HG03175 (cell line): ENCODE results near the gene TSPAN12.

Experiments used
- ATAC-seq: cut with Tn5 transposase; IDR thresholded peaks from one replicate; pipeline ENCODE4 v1.9.1; 2021; ENCODE audit warnings: mild to moderate bottlenecking, moderate library complexity; ENCODE audit not compliant: unreplicated experiment

Gene TSPAN12

DNA sequence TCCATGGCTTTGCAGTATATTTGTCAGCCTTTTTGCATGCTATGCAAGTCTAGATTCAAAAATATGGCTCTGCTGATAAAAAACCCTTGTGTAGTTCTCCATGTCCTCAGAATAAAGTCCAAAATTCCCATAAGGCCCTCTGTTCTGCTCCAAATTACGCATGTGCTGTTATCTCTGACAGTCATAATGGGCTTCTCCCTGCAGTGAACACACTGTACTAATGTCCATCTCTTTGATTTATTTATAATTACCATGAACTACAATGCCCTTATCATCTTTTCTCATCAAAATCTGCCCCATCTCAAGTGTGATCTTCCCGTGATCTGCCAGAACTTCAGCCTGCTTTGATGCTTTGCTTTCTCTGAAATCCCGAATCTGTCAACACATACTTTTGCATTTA lies 87.7 kb downstream of the TSPAN12 start:
- ATAC-seq = no peak

DNA sequence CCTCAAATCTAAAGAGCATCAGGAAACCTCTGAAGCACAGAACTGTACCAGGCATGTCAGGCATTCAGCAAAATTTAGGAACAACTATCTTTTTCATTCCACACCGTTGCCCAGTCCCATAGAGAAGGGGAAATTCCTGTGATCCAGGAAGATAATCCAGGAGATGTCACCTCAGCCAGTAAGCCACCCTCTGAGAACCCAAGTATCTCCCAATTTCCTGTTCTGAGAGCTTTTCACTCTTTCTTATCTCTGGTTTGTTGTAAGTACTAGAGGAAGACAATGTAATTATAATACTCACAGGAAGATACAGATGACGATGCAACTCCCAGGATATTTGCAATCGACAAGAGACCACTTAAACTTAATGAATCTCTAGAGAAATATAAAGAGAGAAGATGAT lies 97.1 kb downstream of the TSPAN12 start:
- ATAC-seq = no peak

DNA sequence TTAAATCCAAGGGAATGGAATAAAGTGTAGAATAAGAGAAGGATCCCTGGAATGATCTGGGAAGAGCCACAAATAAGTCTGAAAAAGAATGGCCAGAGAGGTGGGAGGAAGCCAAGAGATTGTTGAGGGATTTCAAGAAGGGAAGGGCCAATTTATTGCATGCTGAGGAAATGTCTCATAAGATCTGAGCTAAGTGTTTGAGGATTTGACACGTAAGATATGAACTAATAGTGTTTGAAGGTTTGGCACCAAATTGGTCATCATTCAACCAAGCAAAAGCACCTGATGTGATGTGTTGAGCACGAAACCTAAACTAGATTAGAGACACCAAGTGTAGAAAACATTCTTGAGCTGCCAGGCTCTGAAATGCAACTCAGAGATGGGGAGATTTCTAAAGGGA lies 97.9 kb downstream of the TSPAN12 start:
- peak; percentile 82 for ATAC-seq

DNA sequence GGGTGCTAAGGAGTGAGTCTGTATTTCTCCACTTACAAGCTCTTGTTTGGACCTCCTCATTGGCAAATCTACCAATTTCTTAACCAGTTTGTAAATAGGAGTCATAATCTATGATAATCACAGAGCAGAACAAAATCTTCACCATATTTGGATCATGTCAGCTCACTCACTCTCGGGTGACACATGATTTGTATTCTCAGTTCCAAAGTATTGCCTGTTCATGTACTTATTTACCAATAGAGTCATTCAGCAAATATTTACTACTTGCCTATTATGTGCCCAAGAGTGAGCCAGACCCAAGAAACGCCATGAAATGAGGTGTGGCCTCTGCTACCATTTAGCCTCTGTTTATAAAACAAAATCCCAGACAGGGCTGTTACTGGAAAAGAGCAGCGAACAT lies 114.8 kb downstream of the TSPAN12 start:
- ATAC-seq = no peak

DNA sequence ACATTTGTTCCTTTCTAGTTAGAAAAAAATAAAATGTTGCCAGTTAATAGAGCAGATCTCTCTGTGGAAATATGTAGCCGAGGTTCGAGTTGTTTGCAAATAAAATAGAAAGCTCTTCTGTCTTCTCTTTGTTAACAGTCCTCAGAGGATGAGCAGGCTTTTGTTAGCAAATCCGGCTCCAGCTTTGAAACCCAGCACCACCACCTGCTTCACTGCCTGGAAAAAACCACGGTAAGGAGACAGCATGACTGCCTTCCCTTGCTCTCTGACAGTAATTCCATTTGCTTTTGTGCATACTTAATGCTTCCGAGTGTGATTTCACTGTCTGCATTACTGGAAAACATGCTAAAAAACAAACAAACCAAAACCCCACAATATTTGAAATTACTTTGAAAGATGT lies 115.6 kb downstream of the TSPAN12 start:
- no peak for ATAC-seq

DNA sequence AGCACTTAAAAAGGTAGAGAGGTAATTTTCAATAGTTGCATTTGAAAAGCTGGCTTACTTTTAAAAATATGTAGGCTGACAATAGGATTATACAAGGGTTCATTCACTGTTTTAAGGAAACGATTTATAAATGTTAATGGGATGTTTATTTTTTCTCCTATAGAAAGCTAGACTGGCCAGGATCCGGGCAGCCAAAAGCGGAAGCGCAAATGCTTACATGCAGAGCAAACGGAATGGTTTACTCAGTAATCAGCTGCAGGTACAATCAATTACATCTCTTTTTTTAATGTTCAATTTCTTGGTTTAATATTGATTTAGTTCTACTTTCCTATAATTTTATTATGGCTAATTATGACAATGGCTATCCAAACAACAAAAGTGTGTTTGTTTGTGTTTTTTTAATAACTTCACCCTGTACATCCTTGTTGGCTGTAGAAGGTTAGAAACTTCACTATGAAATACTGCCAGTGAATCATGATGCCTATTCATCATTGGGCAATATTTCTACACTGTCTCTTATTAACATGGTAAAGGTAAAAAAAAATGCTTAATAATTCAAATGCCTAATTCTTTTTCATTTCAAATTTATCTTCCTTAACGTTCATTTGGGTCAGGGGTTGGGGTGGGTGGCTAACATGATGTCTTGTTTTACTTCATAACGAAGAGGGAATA lies 116.4 kb downstream of the TSPAN12 start:
- ATAC-seq = no peak

DNA sequence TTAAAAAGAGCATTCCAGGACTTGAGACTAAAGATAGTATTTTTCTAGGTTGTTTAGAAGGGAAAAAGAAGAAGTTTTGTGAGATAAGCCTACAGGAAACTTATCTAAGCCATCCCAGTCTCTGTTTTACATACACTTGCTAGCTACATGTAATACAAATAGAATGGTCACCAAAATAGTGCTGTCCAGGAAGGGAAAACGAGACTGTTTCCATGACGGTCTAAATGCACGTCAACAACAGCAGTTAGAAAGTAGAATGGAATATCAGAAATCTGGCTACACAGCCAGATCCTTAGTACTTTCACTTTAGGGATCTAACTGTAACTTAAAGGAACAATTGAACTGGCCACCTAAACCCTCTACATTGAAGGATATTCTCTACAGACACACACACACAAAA lies 117.6 kb downstream of the TSPAN12 start:
- ATAC-seq = no peak

DNA sequence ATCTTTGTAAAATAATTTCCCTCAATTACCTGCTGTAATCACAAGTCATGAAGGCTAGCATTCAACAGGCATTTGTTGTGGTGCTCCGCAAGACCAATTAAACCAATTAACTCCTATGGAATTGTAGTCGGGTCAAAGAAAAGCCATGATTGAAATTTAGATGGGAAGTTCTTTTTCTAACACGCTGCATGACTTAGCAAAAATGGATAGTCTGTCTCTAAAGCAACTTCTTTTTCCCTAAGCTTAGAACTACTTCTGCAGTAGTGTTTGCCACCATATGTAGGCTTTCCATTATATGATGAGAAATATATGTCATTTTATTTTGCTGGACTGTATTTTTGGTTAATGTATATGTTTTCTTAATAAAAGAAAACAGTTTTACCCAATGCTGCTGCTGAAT lies 119.1 kb downstream of the TSPAN12 start:
- ATAC-seq = no peak
